Activated CD4-positive, alpha-beta T cell treated with anti-CD3 and anti-CD28 coated beads, Interleukin-2, Interleukin-6, amounts not matched to agents 100 ng/mL and 50 ng/mL, durations not matched to agents 16 hours and 8 hours (primary cell): ENCODE data around the gene ROBO1.
"Not testable (repeated sequence)": the region's sequence is repeated elsewhere in the genome, so short reads cannot be mapped to it uniquely, and the experiment has no call there.

Experiments
- DNase-seq: peaks from one replicate; pipeline ENCODE4 v3.0.0-alpha.2; 2020

The ROBO1 gene

DNA sequence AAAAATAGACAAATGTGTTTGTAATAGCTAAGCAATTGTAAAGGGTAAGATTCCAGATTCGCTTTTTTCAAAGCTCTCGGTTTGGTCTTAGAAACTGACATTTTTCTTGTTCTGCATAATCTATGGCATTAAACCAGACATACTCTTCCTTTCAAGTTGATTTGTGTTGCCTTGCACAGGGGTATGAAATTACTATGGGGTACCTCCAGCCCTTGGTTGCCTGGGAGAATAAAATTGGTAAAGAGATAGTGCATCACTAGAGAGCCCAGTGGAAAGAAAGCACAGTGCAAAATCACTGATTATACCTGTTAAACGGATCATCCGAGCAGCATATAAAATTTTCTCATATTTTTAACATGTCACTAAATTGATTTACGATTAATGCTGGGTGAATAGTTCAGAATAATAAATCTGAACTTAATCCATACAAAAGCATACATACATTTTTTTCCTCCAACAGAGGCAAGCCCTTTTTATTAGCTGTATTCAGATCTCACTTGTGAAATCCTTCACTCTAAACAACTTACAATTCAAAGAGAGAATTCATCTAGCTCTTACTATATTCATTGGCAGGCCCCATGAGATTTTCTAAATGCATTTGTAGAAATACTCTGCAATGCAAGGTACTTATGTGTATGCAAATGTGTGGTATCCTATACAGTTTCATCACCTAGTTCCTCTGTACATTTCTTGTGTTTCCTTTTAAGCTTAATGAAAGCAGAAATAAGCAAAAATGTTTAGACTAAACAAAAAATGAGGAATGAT, 224.4 kb downstream of the ROBO1 start:
- no peak for DNase-seq

DNA sequence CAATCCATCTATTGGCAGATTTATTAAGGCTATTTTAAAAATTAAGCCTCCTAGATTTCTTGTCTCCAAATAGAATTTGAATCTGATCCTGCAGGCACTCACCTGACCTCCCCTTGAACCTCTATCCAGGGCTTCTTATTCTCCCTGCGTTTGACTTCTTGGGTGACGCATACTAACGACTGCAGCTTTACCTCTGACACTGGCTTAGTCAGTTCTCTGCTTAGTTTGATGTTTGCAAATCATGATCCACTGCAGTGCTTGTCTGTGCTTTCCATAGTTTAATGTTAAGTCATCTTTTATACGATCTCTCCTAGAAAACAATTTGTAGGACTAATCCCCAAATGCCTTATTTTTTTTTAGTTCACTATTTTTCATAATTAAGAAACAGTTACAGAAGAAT, 233.1 kb downstream of the ROBO1 start:
- no peak for DNase-seq

- no peak for DNase-seq
These were observed 236.1 kb downstream of the ROBO1 start for GRCh38 chr3:79531566-79532295.

- DNase-seq: peak; percentile 42
These were observed 246.5 kb downstream of the ROBO1 start for GRCh38 chr3:79521221-79521848.

GRCh38 chr3:79517766-79518413, 249.9 kb downstream of the ROBO1 start:
- peak; percentile 5 for DNase-seq

- no peak for DNase-seq
These were observed 251.0 kb downstream of the ROBO1 start for GRCh38 chr3:79516795-79517194.

DNA sequence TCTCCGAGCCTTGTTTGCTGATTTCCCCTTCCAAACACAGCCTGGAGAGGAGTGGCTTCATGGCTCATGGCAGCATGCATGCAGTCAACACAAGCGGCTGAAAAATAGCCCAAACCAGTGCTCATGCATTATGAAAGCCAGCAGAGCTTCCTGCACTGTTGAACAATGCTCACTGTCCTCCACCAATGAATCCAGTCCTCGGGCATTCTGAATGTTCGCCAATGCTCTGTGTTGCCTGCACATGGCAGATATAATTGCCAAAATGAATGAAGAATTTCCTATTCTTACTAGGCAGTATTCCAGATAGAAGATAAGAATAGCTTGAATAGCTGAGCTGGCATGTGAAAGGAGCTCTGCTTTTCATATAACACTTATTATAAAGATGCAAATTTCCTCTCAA, 252.7 kb downstream of the ROBO1 start:
- no peak for DNase-seq

- no peak for DNase-seq
These were observed 253.7 kb downstream of the ROBO1 start for GRCh38 chr3:79514069-79514468.

GRCh38 chr3:79506751-79507150, 261.0 kb downstream of the ROBO1 start:
- no peak for DNase-seq

DNA sequence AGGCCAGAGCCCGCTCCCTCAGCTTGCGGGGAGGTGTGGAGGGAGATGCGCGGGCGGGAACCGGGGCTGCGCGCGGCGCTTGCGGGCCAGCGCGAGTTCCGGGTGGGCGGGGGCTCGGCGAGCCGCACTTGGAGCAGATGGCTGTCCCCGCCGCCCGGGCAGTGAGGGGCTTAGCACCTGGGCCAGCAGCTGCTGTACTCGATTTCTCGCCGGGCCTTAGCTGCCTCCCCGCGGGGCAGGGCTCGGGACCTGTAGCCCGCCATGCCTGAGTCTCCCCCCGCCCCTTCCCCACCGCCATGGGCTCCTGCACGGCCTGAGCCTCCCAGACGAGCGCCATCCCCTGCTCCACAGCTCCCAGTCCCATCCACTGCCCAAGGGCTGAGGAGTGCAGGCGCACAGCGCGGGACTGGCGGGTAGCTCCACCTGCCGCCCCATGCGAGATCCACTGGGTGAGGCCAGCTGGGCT, 265.5 kb downstream of the ROBO1 start:
- DNase-seq: not testable (repeated sequence)

- peak; percentile 0 for DNase-seq
These were observed 270.2 kb downstream of the ROBO1 start for GRCh38 chr3:79497447-79498111.

DNA sequence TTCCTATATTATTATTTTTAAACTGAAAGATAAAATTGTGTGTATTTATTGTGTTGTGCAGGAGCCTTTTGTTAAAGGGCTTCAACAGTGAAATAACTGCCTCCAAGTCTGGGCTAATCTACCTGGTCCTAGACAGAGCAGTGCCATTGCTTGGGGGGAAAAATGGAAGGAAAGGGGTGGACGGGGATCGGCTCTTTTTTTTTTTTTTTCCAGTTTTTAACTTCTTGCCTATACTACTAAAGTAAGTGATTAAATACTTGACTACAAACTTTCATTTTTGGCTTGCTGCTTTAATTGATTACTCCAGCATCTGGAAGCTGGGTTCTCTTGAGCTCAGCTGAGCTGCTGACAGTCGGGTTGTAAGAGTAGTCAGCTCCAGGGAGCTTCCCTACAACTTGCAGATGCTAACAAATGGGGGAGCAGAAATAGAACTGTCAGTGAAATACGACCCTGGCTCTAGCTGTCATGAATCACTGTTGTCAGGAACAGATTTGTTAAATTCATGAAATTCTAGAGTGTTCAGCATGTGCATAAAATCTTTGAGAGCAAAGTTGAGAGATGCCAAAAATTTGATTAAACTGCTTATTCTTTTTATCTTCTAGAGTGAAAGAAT, 276.7 kb downstream of the ROBO1 start:
- DNase-seq: no peak

- no peak for DNase-seq
These were observed 277.4 kb downstream of the ROBO1 start for GRCh38 chr3:79490165-79491028.

DNA sequence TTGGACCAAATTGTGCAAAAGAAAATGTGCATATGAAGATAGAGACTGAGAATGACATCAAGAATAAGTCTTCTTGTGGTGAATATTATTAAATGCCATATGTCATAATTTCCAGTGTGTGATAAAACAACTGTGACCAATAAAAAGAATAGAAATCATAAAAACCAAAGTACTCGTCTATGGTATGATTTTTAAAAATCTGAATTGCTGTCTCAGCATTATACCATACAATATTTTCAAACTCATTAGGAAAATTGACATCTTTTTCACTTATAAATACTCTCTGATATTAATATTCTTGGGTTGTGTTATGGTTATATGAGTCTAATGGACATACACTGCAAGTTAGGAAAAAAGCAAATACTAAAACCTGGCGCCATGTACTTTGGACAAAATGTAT, 279.4 kb downstream of the ROBO1 start:
- DNase-seq: no peak

- no peak for DNase-seq
These were observed 287.1 kb downstream of the ROBO1 start for GRCh38 chr3:79480746-79481145.

DNA sequence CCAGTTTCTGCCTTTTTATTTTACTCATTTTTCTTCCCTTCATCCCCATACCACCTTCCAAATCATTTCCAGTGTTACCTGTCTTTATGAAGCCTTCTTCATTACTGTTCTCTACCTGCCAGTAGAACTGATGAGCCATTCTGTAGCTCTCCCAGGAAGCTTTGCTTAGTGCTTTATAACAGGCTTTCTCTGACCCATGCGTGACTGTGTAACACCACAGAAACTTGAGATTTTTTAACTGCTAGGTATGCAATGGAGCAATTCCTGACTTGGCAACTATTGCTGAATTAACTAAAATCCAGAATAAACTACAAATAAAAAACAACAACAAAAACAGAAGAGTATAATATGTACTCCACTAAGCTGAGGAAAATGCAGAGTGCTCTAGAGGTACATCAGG, 289.2 kb downstream of the ROBO1 start:
- no peak for DNase-seq

DNA sequence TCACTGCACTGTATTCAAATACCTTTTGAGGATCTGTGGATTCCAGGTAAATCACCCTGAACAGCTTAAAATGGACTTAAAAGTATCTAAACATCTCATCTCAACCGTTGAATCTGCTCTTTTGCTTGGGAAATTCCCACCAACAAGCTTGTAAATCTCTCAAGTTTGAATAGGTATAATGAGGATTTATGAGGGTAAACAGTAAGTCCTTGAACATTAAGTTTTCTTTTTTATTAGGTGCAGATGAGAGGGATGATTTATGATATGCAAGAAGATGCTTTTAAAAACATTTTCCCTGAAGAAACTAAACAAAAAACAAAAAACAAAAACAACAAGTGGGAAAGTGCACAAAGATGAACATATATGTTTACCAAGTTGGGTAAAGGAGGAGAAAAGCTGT, 290.6 kb downstream of the ROBO1 start:
- DNase-seq: no peak

- no peak for DNase-seq
These were observed 293.8 kb downstream of the ROBO1 start for GRCh38 chr3:79473993-79474392.

- DNase-seq: no peak
These were observed 300.1 kb downstream of the ROBO1 start for GRCh38 chr3:79467721-79468120.

DNA sequence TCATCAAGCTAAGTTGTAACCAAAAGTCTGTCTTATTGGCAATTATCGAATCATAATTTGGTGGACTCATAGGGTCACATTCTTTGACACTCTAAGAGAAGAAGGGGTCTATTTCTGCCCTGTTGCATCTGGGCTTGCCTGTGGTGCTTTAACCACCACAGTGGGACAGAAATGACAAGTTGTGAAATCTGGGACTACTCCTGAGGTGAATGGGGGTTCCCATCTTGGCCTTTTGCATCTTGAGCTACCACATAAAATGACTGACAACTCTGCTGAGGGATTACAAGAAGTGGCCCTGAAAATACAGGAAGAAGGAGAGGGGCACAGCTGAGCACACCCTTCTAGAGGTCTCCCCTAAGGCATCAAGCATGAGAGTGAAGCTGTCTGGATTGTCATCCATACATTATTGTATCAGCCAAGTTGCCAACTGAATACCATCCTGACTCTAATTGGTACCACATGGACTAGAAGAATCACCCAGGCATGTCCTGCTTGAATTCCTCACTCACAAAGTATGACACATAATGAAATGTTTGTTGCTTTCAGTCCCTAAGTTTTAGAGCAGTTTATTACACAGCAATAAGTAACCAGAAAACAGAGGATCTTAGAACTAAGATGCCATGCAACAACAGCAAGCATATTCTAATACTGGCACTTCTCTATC, 306.5 kb downstream of the ROBO1 start:
- DNase-seq: no peak

- DNase-seq: no peak
These were observed 314.2 kb downstream of the ROBO1 start for GRCh38 chr3:79453600-79453999.
